ENCODE measurements around the gene STX8. TPM values are rescaled to one million over a fixed set of nuclear protein-coding genes. Genes with fewer than 3 reads are reported as not detected.

Gene STX8
- polyA plus RNA-seq, 1 experiment, result 44.7 TPM

GRCh38 chr17:9290226-9290613 lies 285.4 kb downstream of the STX8 start:
- no peak overlapping the region for H3K4me3 ChIP-seq (ENCODE audit: low read depth, low read length)
- TF ChIP-seq CTCF (IDR thresholded peaks at IDR 0.05; ENCODE audit: insufficient read depth, low read depth, low read length), result no peak
- no peaks in the 10 kb centered on the region for H3K27me3 ChIP-seq (ENCODE audit: control insufficient read depth, insufficient read depth, low read length)
- ChIA-PET CTCF (interaction anchor here (0.5 to 0.6 kb wide), 2 partner anchors 24 to 286 kb away, joined by 3 read pairs; partner anchors contain the start of gene CFAP52), POLR2A (no interaction called here)
- no peaks in the 10 kb centered on the region for H3K36me3 ChIP-seq (ENCODE audit: control insufficient read depth, insufficient read depth, low read length)
- DNase-seq (ENCODE audit: low read depth), result no peak

- ChIA-PET CTCF (no interaction called here), POLR2A (interaction anchor here (0.6 kb wide), 1 partner anchor 94 kb away, joined by 12 read pairs; no protein-coding TSS in a partner anchor)
- no peak overlapping the region for H3K4me3 ChIP-seq (ENCODE audit: low read depth, low read length)
- DNase-seq (ENCODE audit: low read depth), result no peak
- H3K27me3 ChIP-seq (ENCODE audit: control insufficient read depth, insufficient read depth, low read length), result no peaks in the 10 kb centered on the region
- TF ChIP-seq CTCF (IDR thresholded peaks at IDR 0.05; ENCODE audit: insufficient read depth, low read depth, low read length), result no peak
- no peaks in the 10 kb centered on the region for H3K36me3 ChIP-seq (ENCODE audit: control insufficient read depth, insufficient read depth, low read length)
Measured at GRCh38 chr17:9287306-9287705, 288.3 kb downstream of the STX8 start.

GRCh38 chr17:9286434-9286833 lies 289.2 kb downstream of the STX8 start:
- TF ChIP-seq CTCF (IDR thresholded peaks at IDR 0.05; ENCODE audit: insufficient read depth, low read depth, low read length), result no peak
- H3K4me3 ChIP-seq (ENCODE audit: low read depth, low read length), result no peak overlapping the region
- CTCF ChIA-PET, result interaction anchor here (1.2 kb wide), 1 partner anchor 10 kb away, joined by 7 read pairs; no protein-coding TSS in a partner anchor

GRCh38 chr17:9285602-9286427 lies 289.8 kb downstream of the STX8 start:
- no peak for DNase-seq (ENCODE audit: low read depth)
- H3K36me3 ChIP-seq (ENCODE audit: control insufficient read depth, insufficient read depth, low read length), result no peaks in the 10 kb centered on the region
- H3K4me3 ChIP-seq (ENCODE audit: low read depth, low read length), result no peak overlapping the region
- ChIA-PET POLR2A (no interaction called here), CTCF (interaction anchor here (1.2 kb wide), 1 partner anchor 11 kb away, joined by 7 read pairs; no protein-coding TSS in a partner anchor)
- no peaks in the 10 kb centered on the region for H3K27me3 ChIP-seq (ENCODE audit: control insufficient read depth, insufficient read depth, low read length)
- no peak for TF ChIP-seq CTCF (IDR thresholded peaks at IDR 0.05; ENCODE audit: insufficient read depth, low read depth, low read length)

More at GRCh38 chr17:9286434-9286833, 289.2 kb downstream of the STX8 start:
- H3K27me3 ChIP-seq (ENCODE audit: control insufficient read depth, insufficient read depth, low read length), result no peaks in the 10 kb centered on the region
- no peaks in the 10 kb centered on the region for H3K36me3 ChIP-seq (ENCODE audit: control insufficient read depth, insufficient read depth, low read length)
- DNase-seq (ENCODE audit: low read depth), result no peak
- POLR2A ChIA-PET, result no interaction called here

GRCh38 chr17:9284884-9285283 lies 290.7 kb downstream of the STX8 start:
- ChIA-PET CTCF (interaction anchor here (1.1 kb wide), 1 partner anchor 13 kb away, joined by 3 read pairs; no protein-coding TSS in a partner anchor), POLR2A (no interaction called here)

More at GRCh38 chr17:9284884-9285283, 290.7 kb downstream of the STX8 start:
- no peak for TF ChIP-seq CTCF (IDR thresholded peaks at IDR 0.05; ENCODE audit: insufficient read depth, low read depth, low read length)
- Histone ChIP-seq H3K36me3 (ENCODE audit: control insufficient read depth, insufficient read depth, low read length) (no peaks in the 10 kb centered on the region), H3K4me3 (ENCODE audit: low read depth, low read length) (no peak overlapping the region), H3K27me3 (ENCODE audit: control insufficient read depth, insufficient read depth, low read length) (no peaks in the 10 kb centered on the region)
- DNase-seq (ENCODE audit: low read depth), result no peak
